ENCODE data around the gene KRTAP16-1.
"Not testable (repeated sequence)": the region's sequence is repeated elsewhere in the genome, so short reads cannot be mapped to it uniquely, and the experiment has no call there.

The KRTAP16-1 gene

DNA sequence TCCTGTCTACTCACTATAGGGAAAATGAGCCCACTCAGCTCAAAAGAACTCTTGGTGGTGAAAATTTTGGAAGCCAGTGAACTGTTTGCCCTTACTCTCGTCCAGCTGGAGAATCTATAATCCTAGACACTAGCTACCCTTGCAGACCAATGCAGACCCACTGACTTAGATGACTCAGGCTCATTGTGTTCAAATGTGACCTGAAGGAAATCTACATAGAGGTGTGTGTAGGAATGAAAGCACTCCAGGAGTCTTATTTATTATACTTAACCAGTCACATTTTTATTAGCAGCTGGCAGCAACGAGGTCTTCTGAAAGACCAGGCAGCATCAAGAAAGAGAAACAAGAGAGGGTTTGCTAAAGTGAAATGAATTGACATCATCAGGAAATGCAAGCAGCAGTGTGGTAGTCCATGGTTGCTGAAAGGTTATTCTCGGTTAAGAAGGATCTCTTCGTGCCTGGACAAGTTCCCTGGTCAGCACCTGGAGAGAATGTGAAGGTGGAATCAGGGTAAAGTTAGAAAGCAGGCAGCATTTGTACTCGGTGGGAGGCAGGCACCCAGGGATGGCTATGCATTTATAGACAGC, 7.8 kb downstream of the KRTAP16-1 start:
- DNase-seq, result no peak

DNA sequence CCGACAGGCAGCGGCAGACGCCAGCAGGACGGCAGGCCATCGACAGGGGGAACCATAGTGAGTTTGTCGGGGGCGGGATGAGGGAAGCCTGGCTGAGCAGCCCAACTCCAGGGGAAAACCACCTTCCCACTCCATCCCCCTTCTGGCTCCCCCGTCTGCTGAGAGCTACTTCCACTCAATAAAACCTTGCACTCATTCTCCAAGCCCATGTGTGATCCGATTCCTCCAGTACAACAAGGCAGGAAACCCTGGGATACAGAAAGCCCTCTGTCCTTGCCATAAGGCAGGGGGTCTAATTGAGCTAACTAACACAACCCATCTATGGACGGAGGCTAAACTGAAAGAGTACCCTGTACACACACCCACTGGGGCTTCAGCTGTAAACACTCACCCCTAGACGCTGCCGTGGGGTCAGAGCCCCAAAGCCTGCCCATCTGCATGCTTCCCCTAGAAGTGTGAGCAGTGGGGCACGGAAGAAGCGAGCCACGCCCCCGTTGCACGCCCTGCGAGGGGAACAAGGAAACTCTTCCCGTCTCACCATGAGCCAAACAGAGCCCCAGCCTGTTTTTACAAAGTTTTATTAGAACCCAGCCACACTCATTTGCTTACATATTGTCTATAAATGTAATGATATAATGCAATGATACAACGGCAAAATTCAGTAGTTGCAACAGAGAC, 10.5 kb downstream of the KRTAP16-1 start:
- no peak for DNase-seq

DNA sequence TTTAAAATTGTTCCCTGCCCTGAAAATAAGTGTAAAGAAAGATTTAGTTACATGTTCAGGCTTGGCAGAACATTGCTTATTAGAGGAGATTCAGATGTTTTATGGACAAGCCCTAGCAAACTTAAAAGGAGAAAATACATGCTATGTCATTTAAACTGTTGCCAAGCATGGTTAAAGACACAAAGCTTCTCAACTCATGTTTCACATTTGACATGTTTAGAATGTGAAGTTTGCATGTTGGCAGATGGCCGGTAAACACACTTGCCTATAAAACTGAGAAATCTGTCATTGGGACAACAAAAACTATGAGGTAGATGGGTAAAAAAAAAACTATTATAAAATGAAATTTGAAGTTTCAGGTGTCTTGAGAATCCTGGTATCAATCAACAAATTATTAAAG, 12.3 kb downstream of the KRTAP16-1 start:
- no peak for DNase-seq

DNA sequence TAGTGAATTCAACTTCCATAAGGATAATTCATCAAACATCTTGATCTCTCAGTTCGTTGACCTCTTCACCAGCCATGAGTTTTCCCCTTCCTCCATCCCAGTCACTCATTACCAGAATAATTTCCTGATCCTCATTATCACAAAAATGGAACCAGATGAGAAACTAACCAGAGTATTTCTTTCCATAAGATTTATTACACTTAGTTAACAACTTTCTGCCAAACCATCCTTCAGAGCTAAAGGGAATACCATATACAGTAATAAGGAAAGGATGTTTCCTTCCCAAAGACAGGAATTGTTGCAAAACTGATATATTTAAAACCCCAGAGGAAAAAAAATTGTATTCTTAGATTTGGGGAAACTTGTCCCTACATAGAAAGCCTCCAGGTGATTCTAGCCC, 15.1 kb downstream of the KRTAP16-1 start:
- no peak for DNase-seq

DNA sequence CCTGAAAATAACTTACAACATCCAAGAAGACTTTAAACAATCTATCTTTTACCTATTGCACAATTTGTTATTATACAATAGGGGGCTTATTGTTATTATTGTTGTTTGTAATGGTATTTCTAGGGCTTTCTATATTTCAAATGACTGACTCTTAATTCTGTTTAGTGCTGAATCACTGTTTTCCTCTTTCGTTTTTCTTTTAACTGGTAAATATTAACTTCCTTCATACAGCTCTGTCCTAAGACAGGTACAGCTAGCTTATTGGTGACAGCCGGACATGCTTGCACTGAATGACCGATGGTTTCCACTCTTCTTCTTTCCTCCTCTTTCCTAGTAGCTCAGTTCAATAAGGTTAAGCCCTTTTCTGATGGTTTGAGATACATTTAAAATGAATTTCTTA, 22.1 kb downstream of the KRTAP16-1 start:
- DNase-seq, result no peak

DNA sequence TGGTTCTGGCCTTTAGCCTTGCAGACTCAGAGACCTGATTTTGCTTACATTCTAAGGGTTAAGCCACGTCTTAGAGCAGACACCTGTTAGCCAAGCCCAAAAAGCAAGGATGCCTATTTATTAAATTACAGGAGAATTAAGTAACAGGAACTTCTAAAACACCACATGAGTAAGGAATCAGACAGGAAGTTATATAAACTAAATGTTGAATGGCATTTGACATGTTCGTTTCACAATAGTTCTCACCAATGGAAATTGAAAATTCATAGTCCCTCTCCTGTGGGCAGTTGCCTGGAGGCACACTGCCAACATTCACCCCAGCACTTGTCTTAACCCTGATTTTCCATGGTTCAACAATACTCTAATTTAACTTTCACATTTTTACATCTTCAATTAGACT, 24.6 kb downstream of the KRTAP16-1 start:
- DNase-seq, result no peak

DNA sequence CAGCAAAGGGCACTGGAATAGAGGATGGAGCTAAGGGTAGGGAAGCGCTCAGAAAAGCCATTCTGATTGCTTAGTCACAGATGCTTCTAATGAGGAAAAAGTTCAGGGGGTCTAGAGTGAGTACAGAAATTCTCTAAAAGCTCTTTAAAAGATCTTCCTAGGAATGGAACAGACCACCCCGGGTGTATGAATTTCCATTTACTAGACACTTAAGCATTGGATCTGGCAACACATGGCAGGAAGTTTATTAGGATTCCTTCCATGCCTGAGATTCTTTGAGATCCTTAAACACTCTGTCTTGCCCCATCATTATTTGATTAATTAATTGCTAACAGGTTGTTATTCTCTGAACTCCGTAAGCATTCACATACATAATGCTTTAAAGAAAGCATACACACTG, 25.1 kb downstream of the KRTAP16-1 start:
- DNase-seq, result no peak

DNA sequence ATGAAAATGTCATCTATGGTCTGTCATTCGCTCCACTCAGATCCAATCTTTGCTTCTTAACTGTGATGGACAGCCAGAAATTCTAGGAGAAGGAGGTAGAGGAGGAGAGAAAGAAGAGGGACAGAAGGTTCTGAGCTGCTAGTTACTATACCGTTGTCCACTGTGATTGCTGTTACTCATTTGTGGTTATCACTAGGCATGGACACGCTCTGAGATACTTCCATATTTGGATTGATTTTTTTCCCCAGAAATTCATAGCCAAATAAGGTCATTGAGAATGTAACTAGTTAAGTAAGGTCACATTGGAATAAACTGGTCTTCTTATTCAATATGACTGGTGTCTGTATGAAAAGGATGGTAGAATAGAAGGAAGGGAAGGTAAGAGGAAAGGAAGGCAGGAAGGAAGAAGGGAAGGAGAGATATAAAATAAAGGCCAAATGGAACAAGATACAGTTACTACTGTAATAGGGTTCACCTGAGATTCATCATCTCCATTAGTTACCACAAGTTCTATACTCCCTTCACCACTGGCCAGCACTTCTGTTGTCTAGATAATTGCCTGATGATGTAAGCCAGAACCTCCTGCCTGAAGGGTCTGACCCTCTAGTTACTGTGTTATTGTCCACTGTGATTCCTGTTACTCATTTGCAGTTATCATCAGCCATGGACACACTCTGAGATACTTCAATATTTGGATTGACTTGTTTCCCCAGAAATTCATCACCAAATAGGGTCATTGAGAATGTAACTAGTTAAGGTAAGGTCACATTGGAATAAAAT, 30.7 kb downstream of the KRTAP16-1 start:
- no peak for DNase-seq

DNA sequence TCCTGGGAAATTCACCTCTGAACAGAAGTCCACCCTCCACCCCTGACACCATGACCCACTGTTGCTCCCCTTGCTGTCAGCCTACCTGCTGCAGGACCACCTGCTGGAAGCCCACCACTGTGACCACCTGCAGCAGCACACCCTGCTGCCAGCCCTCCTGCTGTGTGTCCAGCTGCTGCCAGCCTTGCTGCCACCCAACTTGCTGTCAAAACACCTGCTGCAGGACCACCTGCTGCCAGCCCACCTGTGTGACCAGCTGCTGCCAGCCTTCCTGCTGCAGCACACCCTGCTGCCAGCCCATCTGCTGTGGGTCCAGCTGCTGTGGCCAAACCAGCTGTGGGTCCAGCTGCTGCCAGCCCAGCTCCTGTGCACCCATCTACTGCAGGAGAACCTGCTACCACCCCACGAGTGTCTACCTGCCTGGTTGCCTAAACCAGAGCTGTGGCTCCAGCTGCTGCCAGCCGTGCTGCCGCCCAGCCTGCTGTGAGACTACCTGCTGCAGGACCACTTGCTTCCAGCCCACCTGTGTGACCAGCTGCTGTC, 33.4 kb downstream of the KRTAP16-1 start, which contains the start of gene KRTAP9-7:
TSS of gene KRTAP9-7 (plus strand) at position 51 of the 543 bp plus-strand sequence. CDS start at position 51, 0 bp downstream.
- DNase-seq, result not testable (repeated sequence)

DNA sequence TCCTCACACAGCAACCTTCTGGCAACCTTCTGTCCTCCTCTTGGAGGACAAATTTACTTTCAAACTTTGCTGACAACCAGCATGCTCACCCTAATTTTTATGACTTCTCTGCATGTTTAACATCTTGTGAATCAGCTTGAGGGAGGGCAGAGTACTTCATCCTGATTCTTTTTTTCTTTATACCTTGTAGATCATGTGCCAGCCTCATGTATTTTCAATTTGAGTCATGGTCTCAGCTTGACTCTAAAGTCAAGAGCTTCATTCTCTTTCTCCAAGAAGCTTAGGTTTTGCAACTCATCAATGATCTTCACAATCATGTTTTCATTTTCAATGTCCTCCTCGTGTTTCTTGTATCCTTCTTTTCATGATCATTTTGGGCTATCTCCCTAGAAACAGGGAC, 37.3 kb downstream of the KRTAP16-1 start:
- DNase-seq, result no peak

DNA sequence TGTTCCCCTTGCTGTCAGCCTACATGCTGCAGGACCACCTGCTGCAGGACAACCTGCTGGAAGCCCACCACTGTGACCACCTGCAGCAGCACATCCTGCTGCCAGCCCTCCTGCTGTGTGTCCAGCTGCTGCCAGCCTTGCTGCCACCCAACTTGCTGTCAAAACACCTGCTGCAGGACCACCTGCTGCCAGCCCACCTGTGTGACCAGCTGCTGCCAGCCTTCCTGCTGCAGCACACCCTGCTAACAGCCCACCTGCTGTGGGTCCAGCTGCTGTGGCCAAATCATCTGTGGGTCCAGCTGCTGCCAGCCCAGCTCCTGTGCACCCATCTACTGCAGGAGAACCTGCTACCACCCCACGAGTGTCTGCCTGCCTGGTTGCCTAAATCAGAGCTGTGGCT, 37.8 kb downstream of the KRTAP16-1 start:
- DNase-seq, result not testable (repeated sequence)

DNA sequence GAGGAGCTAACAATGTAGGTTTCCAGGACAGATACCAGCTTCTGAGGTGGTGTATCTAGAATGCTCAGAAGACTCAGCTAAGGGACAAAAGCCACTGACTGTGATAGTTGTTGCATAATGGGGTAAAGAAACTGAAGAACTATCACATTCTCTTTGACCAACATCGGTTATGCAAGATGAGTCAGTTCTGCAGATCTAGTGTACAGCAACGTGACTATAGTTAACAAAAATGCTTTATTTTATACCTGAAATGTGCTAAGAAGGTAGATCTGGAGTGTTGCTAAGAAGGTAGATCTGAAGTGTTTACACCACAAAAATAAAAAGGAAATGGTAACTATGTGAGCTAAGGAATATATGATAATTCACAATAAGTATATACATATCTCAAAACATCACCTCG, 41.4 kb downstream of the KRTAP16-1 start:
- DNase-seq, result no peak

DNA sequence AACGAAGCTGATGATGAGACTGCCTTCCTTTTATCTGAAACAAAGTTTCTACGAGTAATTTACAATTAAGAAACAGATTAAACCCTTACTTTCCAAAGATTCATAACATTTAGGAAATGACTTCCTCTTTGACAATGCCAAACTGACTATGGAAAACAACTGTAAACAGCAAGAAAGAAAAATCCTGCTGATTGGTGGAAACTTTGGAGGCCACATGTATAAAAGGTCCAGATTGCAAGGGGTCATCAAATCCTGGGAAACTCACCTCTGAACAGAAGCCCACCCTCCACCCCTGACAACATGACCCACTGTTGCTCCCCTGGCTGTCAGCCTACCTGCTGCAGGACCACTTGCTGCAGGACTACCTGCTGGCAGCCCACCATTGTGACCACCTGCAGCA, 44.0 kb downstream of the KRTAP16-1 start, which contains the start of gene KRTAP9-6:
TSS of gene KRTAP9-6 (plus strand) at position 301 of the 400 bp plus-strand sequence. CDS start at position 301, 0 bp downstream.
- DNase-seq, result no peak

DNA sequence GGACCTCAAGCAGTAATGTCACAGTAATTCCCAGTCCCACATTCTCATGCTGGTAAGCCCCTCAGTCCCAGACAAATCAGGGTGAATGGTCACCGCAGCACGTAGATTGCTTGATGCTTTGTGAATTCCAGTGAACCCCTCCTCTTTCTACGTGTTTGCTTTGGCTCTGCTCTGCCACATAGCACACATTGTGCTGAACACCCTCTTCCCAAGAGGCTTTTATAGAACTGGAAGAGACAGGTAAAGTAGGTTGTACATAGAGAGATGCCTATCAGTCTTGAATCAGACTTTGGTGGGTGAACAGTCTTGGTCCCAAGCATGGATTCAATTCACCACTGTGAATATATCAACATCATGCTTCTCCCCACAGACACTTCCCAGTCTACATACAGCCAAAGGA, 44.5 kb downstream of the KRTAP16-1 start:
- no peak for DNase-seq

DNA sequence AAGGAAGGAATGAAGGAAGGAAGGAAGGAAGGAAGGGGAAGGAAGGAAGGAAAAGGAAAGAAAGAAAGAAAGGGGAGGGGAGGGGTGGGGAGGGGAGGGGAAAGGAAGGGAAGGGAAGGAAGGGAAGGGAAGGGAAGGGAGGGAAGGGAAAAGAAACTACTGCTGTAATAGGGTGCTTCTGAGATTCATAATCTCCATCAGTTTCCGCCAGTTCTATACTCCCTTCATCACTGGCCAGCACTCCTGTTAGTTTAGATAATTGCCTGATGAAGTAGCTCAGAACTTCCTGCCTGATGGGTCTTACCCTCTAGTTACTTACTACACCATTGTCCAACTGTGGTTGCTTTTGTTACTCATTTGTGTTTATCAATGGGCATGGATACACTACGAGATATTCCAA, 45.9 kb downstream of the KRTAP16-1 start:
- no peak for DNase-seq

DNA sequence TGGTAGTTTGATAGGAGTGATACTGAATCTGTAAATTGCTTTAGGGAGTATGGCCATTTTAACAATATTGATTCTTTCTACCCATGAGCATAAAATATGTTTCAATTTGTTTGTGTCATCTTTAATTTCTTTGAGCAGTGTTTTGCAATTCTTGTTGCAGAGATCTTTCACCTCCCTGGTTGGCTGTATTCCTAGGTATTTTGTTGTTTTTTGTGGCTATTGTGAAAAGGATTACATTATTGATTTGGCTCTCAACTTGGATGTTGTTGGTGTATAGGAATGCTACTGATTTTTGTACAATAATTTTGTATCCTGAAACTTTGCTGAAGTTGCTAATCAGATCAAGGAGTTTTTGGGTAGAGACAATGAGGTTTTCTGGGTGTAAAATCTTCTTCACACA, 50.7 kb downstream of the KRTAP16-1 start:
- no peak for DNase-seq
